ENCODE data around the gene IARS1. TPM values are rescaled to one million over a fixed set of nuclear protein-coding genes. Genes with fewer than 3 reads are reported as not detected.
A peak's percentile ranks its signal among the peaks of the same experiment; 100 is the strongest.

Gene IARS1
- total and polyA plus RNA-seq, 2 experiments from 2014 or later: 105 to 310 TPM

DNA sequence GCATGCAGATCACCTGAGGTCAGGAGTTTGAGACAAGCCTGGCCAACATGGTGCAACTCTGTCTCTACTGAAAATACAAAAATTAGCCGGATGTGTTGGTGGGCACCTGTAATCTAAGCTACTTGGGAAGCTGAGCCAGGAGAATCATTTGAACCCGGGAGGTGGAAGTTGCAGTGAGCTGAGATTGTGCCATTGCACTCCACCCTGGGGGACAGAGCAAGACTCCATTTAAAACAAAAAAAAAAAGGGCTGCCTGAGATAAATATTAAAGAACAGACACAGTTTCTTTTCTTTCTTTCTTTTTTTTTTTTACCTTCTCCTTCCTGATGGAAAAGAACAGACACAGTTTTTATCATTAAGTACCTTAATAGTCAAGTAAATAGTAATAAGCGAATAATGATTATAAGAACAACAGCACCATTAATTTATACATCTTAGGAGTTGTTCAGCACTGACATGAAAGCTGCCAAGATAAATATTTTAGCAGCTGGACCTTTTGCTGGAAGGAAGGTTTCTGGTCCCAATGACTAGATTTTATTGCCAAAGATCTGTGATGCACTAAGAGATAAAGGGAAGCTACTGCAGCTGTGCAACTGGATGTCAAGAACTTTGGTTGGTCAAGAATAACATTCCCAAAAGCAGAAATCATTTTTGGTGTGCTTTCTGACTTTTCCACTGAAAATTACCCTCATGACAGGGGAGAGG lies 39.2 kb upstream of the IARS1 start (continued):
- no peak for TF ChIP-seq EZH2phosphoT487 (IDR thresholded peaks at IDR 0.05; ENCODE audit: unreplicated experiment)
- no peak for TF ChIP-seq ZNF114 (CRISPR knock-in tag; IDR thresholded peaks at IDR 0.05)
- TF ChIP-seq ZNF331 (CRISPR knock-in tag; IDR thresholded peaks at IDR 0.05; ENCODE audit: low read depth): no peak
- TF ChIP-seq STAT1 (IDR thresholded peaks at IDR 0.05; ENCODE audit: unreplicated experiment): no peak
- TF ChIP-seq JUNB (IDR thresholded peaks at IDR 0.05; ENCODE audit: unreplicated experiment): no peak
- no peak for TF ChIP-seq REST (IDR thresholded peaks at IDR 0.05; ENCODE audit: unreplicated experiment)

GRCh38 chr9:92328225-92328624 lies 34.7 kb upstream of the IARS1 start:
- no peaks in the 10 kb centered on the region for H3K9me3 Mint-ChIP-seq
- H3K27ac Mint-ChIP-seq: no peak overlapping the region
- peaks cover 30% of the 10 kb centered on the region for H3K79me2 ChIP-seq (replicated peaks; ENCODE audit: insufficient read depth)
- H3F3A ChIP-seq (replicated peaks; ENCODE audit: low read depth): 0 out of 2 replicates have a peak, but pooled peaks cover 4% of the 10 kb centered on the region
- ATAC-seq: no peak
- peaks cover 22% of the 10 kb centered on the region for H3K4me1 Mint-ChIP-seq
- H3K27ac ChIP-seq (ENCODE audit: low read depth): no peak overlapping the region
- H3K27me3 ChIP-seq (ENCODE audit: insufficient read depth): no peaks in the 10 kb centered on the region
- H3K4me3 ChIP-seq: no peak overlapping the region
- H3K4me2 ChIP-seq: no peak overlapping the region
- H2AFZ ChIP-seq: no peak overlapping the region
- no peaks in the 10 kb centered on the region for H4K20me1 ChIP-seq (replicated peaks; ENCODE audit: insufficient read depth)
- DNase-seq (ENCODE audit: low spot score): peak; percentile 32
- TF ChIP-seq ZNF331 (CRISPR knock-in tag; IDR thresholded peaks at IDR 0.05; ENCODE audit: low read depth) (no peak), REST (IDR thresholded peaks at IDR 0.05; ENCODE audit: unreplicated experiment) (no peak), CREB1 (CRISPR knock-in tag; IDR thresholded peaks at IDR 0.05; ENCODE audit: low read depth) (no peak)
- TF ChIP-seq, protein P1, sequence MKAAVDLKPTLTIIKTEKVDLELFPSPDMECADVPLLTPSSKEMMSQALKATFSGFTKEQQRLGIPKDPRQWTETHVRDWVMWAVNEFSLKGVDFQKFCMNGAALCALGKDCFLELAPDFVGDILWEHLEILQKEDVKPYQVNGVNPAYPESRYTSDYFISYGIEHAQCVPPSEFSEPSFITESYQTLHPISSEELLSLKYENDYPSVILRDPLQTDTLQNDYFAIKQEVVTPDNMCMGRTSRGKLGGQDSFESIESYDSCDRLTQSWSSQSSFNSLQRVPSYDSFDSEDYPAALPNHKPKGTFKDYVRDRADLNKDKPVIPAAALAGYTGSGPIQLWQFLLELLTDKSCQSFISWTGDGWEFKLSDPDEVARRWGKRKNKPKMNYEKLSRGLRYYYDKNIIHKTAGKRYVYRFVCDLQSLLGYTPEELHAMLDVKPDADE (IDR thresholded peaks at IDR 0.05): no peak
- TF ChIP-seq, protein P2, sequence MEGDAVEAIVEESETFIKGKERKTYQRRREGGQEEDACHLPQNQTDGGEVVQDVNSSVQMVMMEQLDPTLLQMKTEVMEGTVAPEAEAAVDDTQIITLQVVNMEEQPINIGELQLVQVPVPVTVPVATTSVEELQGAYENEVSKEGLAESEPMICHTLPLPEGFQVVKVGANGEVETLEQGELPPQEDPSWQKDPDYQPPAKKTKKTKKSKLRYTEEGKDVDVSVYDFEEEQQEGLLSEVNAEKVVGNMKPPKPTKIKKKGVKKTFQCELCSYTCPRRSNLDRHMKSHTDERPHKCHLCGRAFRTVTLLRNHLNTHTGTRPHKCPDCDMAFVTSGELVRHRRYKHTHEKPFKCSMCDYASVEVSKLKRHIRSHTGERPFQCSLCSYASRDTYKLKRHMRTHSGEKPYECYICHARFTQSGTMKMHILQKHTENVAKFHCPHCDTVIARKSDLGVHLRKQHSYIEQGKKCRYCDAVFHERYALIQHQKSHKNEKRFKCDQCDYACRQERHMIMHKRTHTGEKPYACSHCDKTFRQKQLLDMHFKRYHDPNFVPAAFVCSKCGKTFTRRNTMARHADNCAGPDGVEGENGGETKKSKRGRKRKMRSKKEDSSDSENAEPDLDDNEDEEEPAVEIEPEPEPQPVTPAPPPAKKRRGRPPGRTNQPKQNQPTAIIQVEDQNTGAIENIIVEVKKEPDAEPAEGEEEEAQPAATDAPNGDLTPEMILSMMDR (conservative IDR thresholded peaks at IDR 0.05; ENCODE audit: low read depth in 2 of 2): peak; percentile 10 to 45; a peak in 2 of 4 replicates
- H3K36me3 Mint-ChIP-seq (ENCODE audit: low read depth): peaks cover 1% of the 10 kb centered on the region; the same call in 1 of the 3 replicates
- no peak overlapping the region for H3K4me3 Mint-ChIP-seq
- H3K36me3 ChIP-seq (ENCODE audit: insufficient read depth): peaks cover 1% of the 10 kb centered on the region; the same call in 1 of the 2 replicates
- H3K27me3 Mint-ChIP-seq (ENCODE audit: insufficient read depth, low read depth, poor library complexity): peaks cover 5% of the 10 kb centered on the region
- H3K9me2 ChIP-seq (ENCODE audit: insufficient read depth): no peaks in the 10 kb centered on the region
- H3K4me1 ChIP-seq (ENCODE audit: insufficient read depth): peaks cover 19% of the 10 kb centered on the region

All from GM23338 (cell line).